Breast epithelium (tissue), 3 donors: ENCODE data around the gene KCNH5.

Experiments
- POLR2A ChIP-seq: fragments of 450-650 bp; IDR thresholded peaks from one replicate; pipeline ENCODE4 v1.6.1; 2016; ENCODE audit warnings: antibody characterized with exemption, mild to moderate bottlenecking, moderate library complexity
- POLR2AphosphoS5 ChIP-seq, 3 donors: sonication (generic); formaldehyde crosslinking; IDR thresholded peaks; one replicate each; pipeline ENCODE4 v1.6.1; 2017; ENCODE audit warnings: antibody characterized with exemption in 3 of 3
- TF ChIP-seq, protein P1 (sequence below), 3 donors: fragments of 450-650 bp; IDR thresholded peaks; one replicate each; pipeline ENCODE4 v1.5.1; 2016 to 2017; ENCODE audit warnings: antibody characterized with exemption in 3 of 3, mild to moderate bottlenecking in 3 of 3, moderate library complexity in 3 of 3

GRCh38 chr14:63030113-63030512, 15.1 kb downstream of the KCNH5 start:
- TF ChIP-seq, protein P1, sequence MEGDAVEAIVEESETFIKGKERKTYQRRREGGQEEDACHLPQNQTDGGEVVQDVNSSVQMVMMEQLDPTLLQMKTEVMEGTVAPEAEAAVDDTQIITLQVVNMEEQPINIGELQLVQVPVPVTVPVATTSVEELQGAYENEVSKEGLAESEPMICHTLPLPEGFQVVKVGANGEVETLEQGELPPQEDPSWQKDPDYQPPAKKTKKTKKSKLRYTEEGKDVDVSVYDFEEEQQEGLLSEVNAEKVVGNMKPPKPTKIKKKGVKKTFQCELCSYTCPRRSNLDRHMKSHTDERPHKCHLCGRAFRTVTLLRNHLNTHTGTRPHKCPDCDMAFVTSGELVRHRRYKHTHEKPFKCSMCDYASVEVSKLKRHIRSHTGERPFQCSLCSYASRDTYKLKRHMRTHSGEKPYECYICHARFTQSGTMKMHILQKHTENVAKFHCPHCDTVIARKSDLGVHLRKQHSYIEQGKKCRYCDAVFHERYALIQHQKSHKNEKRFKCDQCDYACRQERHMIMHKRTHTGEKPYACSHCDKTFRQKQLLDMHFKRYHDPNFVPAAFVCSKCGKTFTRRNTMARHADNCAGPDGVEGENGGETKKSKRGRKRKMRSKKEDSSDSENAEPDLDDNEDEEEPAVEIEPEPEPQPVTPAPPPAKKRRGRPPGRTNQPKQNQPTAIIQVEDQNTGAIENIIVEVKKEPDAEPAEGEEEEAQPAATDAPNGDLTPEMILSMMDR (IDR thresholded peaks at IDR 0.05): no peak
- TF ChIP-seq POLR2A: no peak
- TF ChIP-seq POLR2AphosphoS5 (IDR thresholded peaks at IDR 0.05): no peak
